ENCODE data around the gene MAP7.

The MAP7 gene

GRCh38 chr6:136564180-136564579 is 14.0 kb upstream of the MAP7 start:
- Histone ChIP-seq H3K9me3 (ENCODE audit: control insufficient read depth, low read length) (no peaks in the 10 kb centered on the region), H3K4me3 (ENCODE audit: extremely low read depth, insufficient read depth, low read length, poor library complexity, severe bottlenecking) (no peak overlapping the region), H3K4me1 (ENCODE audit: control insufficient read depth, insufficient read depth, low read length, poor library complexity, severe bottlenecking) (no peaks in the 10 kb centered on the region), H3K27ac (ENCODE audit: low read depth, low read length, severe bottlenecking) (no peak overlapping the region), H3K36me3 (ENCODE audit: control insufficient read depth, insufficient read depth, low read length) (no peaks in the 10 kb centered on the region)
- WGBS, 2 experiments (ENCODE audit: insufficient coverage in 2 of 2): no CpG with 5 or more reads among the region's 1 CpG

- Histone ChIP-seq H3K27ac (ENCODE audit: low read depth, low read length, severe bottlenecking) (no peak overlapping the region), H3K4me3 (ENCODE audit: extremely low read depth, insufficient read depth, low read length, poor library complexity, severe bottlenecking) (no peak overlapping the region), H3K36me3 (ENCODE audit: control insufficient read depth, insufficient read depth, low read length) (no peaks in the 10 kb centered on the region), H3K4me1 (ENCODE audit: control insufficient read depth, insufficient read depth, low read length, poor library complexity, severe bottlenecking) (no peaks in the 10 kb centered on the region), H3K9me3 (ENCODE audit: control insufficient read depth, low read length) (no peaks in the 10 kb centered on the region)
- 100% methylated on average over 1 of the region's 6 CpGs; no CpG with 5 or more reads in 1 of the 2 experiments for WGBS, 2 experiments (ENCODE audit: insufficient coverage in 2 of 2)
These were observed 13.3 kb upstream of the MAP7 start for GRCh38 chr6:136563386-136564152.

DNA sequence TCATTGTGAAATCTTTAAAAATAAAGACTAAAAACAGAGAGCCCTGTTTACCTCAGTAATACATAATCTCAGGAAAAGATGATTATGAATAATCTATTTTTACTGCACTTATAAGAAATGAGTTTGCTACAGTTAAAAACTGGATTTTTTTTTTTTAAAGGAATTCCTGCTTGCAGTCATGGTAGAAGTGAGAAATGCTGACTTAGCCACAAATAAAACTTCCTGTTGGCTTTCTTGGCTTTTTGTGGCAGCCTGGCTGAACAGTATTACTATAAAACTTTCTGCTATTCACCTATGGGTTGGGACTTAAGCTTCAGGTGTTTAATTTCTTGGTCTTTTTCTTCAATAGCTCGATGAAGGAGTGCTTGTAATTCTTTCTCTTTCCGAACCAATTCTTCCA is 12.0 kb upstream of the MAP7 start:
- H3K36me3 ChIP-seq (ENCODE audit: control insufficient read depth, insufficient read depth, low read length): no peaks in the 10 kb centered on the region
- no peak overlapping the region for H3K27ac ChIP-seq (ENCODE audit: low read depth, low read length, severe bottlenecking)
- H3K9me3 ChIP-seq (ENCODE audit: control insufficient read depth, low read length): no peaks in the 10 kb centered on the region
- H3K4me3 ChIP-seq (ENCODE audit: extremely low read depth, insufficient read depth, low read length, poor library complexity, severe bottlenecking): no peak overlapping the region
- no peaks in the 10 kb centered on the region for H3K4me1 ChIP-seq (ENCODE audit: control insufficient read depth, insufficient read depth, low read length, poor library complexity, severe bottlenecking)
- WGBS, 2 experiments (ENCODE audit: insufficient coverage in 2 of 2): no CpG with 5 or more reads among the region's 2 CpGs

- H3K9me3 ChIP-seq (ENCODE audit: control insufficient read depth, low read length): no peaks in the 10 kb centered on the region
- 87 to 92% methylated on average over 4 of the region's 5 CpGs for WGBS, 2 experiments (ENCODE audit: insufficient coverage in 2 of 2)
- H3K4me1 ChIP-seq (ENCODE audit: control insufficient read depth, insufficient read depth, low read length, poor library complexity, severe bottlenecking): peaks cover 14% of the 10 kb centered on the region
- no peak overlapping the region for H3K27ac ChIP-seq (ENCODE audit: low read depth, low read length, severe bottlenecking)
- H3K4me3 ChIP-seq (ENCODE audit: extremely low read depth, insufficient read depth, low read length, poor library complexity, severe bottlenecking): no peak overlapping the region
- no peaks in the 10 kb centered on the region for H3K36me3 ChIP-seq (ENCODE audit: control insufficient read depth, insufficient read depth, low read length)
These were observed 3.1 kb upstream of the MAP7 start for GRCh38 chr6:136553166-136553787.

DNA sequence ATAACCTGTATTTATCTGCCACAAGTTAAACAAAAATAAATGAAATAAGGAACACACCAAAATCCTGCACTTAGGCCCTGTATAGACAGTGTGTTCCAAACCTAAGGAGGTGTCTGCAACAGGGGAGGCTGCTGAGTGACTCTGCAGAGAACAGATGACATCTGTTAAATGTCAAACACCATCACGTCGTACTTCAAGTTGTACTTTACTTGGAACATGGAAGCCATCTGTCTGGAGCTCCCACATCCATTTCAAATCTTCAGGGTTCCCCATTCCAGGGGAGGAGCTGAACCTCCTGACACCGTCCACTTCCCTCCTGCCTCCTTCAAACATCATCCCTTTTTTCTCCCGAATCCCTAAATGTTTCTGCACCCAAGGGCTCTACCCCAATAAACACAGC is 1.8 kb upstream of the MAP7 start:
- Histone ChIP-seq H3K9me3 (ENCODE audit: control insufficient read depth, low read length) (no peaks in the 10 kb centered on the region), H3K27ac (ENCODE audit: low read depth, low read length, severe bottlenecking) (no peak overlapping the region), H3K4me1 (ENCODE audit: control insufficient read depth, insufficient read depth, low read length, poor library complexity, severe bottlenecking) (peaks cover 14% of the 10 kb centered on the region), H3K36me3 (ENCODE audit: control insufficient read depth, insufficient read depth, low read length) (no peaks in the 10 kb centered on the region), H3K4me3 (ENCODE audit: extremely low read depth, insufficient read depth, low read length, poor library complexity, severe bottlenecking) (no peak overlapping the region)
- WGBS, 2 experiments (ENCODE audit: insufficient coverage in 2 of 2): 81 to 88% methylated on average over 2 to 4 of the region's 4 CpGs

- WGBS, 2 experiments (ENCODE audit: insufficient coverage in 2 of 2): 64 to 67% methylated on average over 6 to 8 of the region's 8 CpGs
- H3K9me3 ChIP-seq (ENCODE audit: control insufficient read depth, low read length): no peaks in the 10 kb centered on the region
- peaks cover 14% of the 10 kb centered on the region for H3K4me1 ChIP-seq (ENCODE audit: control insufficient read depth, insufficient read depth, low read length, poor library complexity, severe bottlenecking)
- no peaks in the 10 kb centered on the region for H3K36me3 ChIP-seq (ENCODE audit: control insufficient read depth, insufficient read depth, low read length)
- no peak overlapping the region for H3K27ac ChIP-seq (ENCODE audit: low read depth, low read length, severe bottlenecking)
- peak overlapping the region; percentile 52 for H3K4me3 ChIP-seq (ENCODE audit: extremely low read depth, insufficient read depth, low read length, poor library complexity, severe bottlenecking)
These were observed 881 bp upstream of the MAP7 start for GRCh38 chr6:136551103-136551502.

DNA sequence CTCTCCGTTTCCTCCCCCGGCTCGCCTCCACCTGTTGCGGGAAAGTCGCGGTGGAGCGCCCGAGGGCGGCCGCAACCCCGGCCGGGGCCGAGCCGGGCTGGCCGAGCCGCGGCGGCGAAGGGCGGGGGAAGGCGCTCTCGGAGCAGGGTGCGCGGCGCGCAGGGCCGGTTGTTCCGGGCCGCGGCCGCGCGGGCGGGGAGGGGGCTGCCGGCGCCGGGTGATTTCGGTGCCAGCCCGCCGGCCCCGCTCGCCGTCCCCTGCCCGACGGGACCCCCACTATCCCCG is 235 bp downstream of the MAP7 start:
- 0% methylated on average over 31 to 36 of the region's 46 CpGs for WGBS, 2 experiments (ENCODE audit: insufficient coverage in 2 of 2)
- H3K4me1 ChIP-seq (ENCODE audit: control insufficient read depth, insufficient read depth, low read length, poor library complexity, severe bottlenecking): peaks cover 14% of the 10 kb centered on the region
- H3K27ac ChIP-seq (ENCODE audit: low read depth, low read length, severe bottlenecking): no peak overlapping the region

GRCh38 chr6:136549300-136550044 is 750 bp downstream of the MAP7 start:
- Histone ChIP-seq H3K4me3 (ENCODE audit: extremely low read depth, insufficient read depth, low read length, poor library complexity, severe bottlenecking) (peak overlapping the region; percentile 52), H3K4me1 (ENCODE audit: control insufficient read depth, insufficient read depth, low read length, poor library complexity, severe bottlenecking) (peaks cover 14% of the 10 kb centered on the region), H3K9me3 (ENCODE audit: control insufficient read depth, low read length) (no peaks in the 10 kb centered on the region), H3K27ac (ENCODE audit: low read depth, low read length, severe bottlenecking) (no peak overlapping the region), H3K36me3 (ENCODE audit: control insufficient read depth, insufficient read depth, low read length) (no peaks in the 10 kb centered on the region)
- 3% methylated on average over 27 to 41 of the region's 42 CpGs for WGBS, 2 experiments (ENCODE audit: insufficient coverage in 2 of 2)

More for the DNA sequence above, 235 bp downstream of the MAP7 start:
- Histone ChIP-seq H3K9me3 (ENCODE audit: control insufficient read depth, low read length) (no peaks in the 10 kb centered on the region), H3K36me3 (ENCODE audit: control insufficient read depth, insufficient read depth, low read length) (no peaks in the 10 kb centered on the region), H3K4me3 (ENCODE audit: extremely low read depth, insufficient read depth, low read length, poor library complexity, severe bottlenecking) (peak overlapping the region; percentile 52)

- WGBS, 2 experiments (ENCODE audit: insufficient coverage in 2 of 2): 54 to 63% methylated on average over 9 to 10 of the region's 14 CpGs
- H3K27ac ChIP-seq (ENCODE audit: low read depth, low read length, severe bottlenecking): no peak overlapping the region
- H3K4me3 ChIP-seq (ENCODE audit: extremely low read depth, insufficient read depth, low read length, poor library complexity, severe bottlenecking): no peak overlapping the region
- H3K9me3 ChIP-seq (ENCODE audit: control insufficient read depth, low read length): no peaks in the 10 kb centered on the region
- H3K4me1 ChIP-seq (ENCODE audit: control insufficient read depth, insufficient read depth, low read length, poor library complexity, severe bottlenecking): peaks cover 14% of the 10 kb centered on the region
- no peaks in the 10 kb centered on the region for H3K36me3 ChIP-seq (ENCODE audit: control insufficient read depth, insufficient read depth, low read length)
These were observed 1.5 kb downstream of the MAP7 start for GRCh38 chr6:136548582-136549299.

DNA sequence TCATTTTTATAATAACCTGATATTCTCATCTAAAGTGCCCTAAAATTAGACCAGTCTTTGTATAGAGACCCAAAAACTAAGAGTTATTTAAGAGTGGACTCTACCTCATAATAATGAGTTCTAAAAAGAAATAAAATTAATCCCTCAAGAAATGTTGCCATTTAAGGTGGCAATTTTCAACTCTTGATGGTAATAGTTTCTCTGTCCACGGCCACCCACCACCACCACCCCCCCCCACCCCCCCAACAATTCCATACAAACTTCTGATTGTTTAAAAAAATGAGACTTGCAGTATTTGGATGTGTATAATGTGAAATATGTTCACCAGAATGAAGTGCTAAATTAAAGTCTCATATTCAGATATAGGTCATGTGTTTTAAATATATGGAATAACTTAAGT is 2.4 kb downstream of the MAP7 start:
- H3K4me3 ChIP-seq (ENCODE audit: extremely low read depth, insufficient read depth, low read length, poor library complexity, severe bottlenecking): no peak overlapping the region
- no peaks in the 10 kb centered on the region for H3K9me3 ChIP-seq (ENCODE audit: control insufficient read depth, low read length)
- no CpG with 5 or more reads among the region's 1 CpG for WGBS, 2 experiments (ENCODE audit: insufficient coverage in 2 of 2)
- no peaks in the 10 kb centered on the region for H3K36me3 ChIP-seq (ENCODE audit: control insufficient read depth, insufficient read depth, low read length)
- peaks cover 14% of the 10 kb centered on the region for H3K4me1 ChIP-seq (ENCODE audit: control insufficient read depth, insufficient read depth, low read length, poor library complexity, severe bottlenecking)
- H3K27ac ChIP-seq (ENCODE audit: low read depth, low read length, severe bottlenecking): no peak overlapping the region
